DMS79 treated with DMSO at 0.1 percent for 48 hours (cell line): Measurements from ENCODE around the gene FYN.
A peak's percentile ranks its signal among the peaks of the same experiment; 100 is the strongest.
"Not testable (repeated sequence)": the region's sequence is repeated elsewhere in the genome, so short reads cannot be mapped to it uniquely, and the experiment has no call there.

Source experiments
- DNase-seq: peaks from one replicate; lab custom pipeline; 2025; lab: John Stamatoyannopoulos, UW

Gene FYN

GRCh38 chr6:111850295-111850937, 22.8 kb downstream of the FYN start:
- DNase-seq, result no peak

GRCh38 chr6:111849298-111849697, 24.0 kb downstream of the FYN start:
- DNase-seq, result no peak

- DNase-seq, result no peak
Observed at GRCh38 chr6:111848262-111848812, 24.9 kb downstream of the FYN start.

DNA sequence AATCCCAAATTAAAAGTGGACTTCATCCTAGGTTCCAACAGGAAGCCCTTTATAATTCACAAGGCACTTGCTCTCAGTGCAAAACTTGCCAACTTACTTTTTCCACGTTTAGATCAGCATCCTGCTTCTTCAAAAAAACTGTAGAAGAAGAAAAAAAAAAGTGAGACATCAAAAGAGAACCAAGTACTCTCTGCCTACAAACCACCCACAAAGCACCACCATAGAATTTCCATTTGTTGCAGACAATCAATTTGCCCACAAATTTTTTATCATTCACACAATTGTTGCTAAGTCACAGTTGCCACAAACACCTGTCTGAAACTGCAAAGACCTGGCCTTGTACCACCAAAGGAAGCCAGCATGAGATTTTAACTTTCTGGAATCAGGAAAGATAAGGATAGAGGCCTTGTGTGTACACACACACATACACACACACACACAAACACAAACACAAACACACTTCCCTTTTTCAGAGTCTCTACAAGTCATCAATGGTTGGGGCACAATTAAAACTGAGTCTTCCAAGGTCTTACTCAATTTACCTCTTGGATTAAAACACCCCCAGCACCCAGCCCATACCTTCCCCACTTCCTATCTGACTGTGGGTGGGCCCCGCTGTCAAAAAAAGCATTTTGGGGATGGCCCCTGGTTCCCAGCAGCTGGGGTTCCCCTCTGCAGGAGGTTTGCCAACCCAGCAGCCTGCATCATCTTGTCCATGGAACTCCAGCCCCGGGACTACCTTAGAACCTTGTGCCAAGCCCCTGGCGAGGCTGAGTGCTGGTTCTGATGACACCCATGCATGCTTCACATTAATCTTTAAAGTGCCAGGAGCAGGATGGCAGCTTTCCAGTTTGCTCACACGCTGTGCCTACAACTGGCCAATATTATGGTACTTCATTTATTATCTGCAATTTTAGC, 26.5 kb downstream of the FYN start:
- DNase-seq, result peak; percentile 45

GRCh38 chr6:111846066-111846465, 27.2 kb downstream of the FYN start:
- DNase-seq, result no peak

DNA sequence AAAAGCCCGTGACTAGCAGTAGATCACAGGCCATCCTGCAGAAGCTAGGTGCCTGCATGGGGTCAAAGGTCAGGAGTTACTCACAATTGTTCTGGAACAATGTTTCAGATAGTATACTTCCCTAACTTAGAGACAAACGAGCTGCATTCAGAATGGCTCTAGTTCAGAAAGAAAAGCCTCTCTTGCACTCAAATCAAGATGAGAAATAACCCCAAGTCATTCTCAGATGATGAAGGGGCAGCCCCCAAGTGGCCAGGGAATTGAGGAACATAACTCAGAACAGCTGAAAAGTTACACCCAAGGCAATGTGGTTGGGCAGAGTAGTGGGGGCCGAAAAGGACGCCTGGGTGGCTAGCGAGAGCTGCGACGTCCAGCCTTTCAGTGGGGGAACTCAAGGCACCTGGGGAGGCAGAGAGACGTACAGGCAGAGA, 27.8 kb downstream of the FYN start:
- DNase-seq, result no peak

DNA sequence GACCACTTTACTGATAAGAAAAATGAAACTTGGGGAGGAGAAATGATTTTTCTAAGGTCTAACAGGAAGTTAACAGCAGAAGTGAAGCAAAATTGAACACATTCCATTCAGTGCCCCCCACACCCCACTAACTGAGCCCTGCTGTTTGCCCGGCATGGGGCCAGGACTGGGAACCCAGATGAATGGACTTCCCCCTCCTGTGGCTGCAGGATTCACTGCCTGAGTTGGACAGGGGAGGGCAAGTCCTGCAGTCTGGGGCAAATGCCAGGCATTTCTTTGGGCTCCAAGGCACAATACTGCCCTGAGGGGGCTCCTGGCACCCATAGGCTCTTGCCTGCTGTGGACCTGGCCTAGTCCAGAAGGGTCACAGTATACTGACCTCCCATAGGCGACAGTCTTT, 28.3 kb downstream of the FYN start:
- DNase-seq, result no peak

DNA sequence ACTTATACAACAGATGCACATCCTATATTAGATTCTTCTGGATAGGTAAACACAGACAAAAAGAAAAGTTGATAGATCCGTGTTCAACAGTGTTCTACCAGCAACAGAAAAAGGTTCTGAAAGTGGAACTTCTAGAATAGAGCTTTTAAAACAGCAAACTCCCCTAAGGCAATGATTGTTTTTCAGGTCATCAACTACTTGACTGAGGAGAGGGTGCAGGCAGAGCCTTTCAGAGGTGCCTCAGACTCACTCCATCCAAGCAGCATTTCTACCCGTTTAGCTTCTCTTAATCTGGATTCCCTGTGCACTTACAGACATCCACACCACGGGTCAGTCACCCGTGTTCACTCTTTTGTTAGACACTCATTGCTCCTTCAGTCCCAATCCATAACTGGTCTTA, 28.9 kb downstream of the FYN start:
- DNase-seq, result no peak

DNA sequence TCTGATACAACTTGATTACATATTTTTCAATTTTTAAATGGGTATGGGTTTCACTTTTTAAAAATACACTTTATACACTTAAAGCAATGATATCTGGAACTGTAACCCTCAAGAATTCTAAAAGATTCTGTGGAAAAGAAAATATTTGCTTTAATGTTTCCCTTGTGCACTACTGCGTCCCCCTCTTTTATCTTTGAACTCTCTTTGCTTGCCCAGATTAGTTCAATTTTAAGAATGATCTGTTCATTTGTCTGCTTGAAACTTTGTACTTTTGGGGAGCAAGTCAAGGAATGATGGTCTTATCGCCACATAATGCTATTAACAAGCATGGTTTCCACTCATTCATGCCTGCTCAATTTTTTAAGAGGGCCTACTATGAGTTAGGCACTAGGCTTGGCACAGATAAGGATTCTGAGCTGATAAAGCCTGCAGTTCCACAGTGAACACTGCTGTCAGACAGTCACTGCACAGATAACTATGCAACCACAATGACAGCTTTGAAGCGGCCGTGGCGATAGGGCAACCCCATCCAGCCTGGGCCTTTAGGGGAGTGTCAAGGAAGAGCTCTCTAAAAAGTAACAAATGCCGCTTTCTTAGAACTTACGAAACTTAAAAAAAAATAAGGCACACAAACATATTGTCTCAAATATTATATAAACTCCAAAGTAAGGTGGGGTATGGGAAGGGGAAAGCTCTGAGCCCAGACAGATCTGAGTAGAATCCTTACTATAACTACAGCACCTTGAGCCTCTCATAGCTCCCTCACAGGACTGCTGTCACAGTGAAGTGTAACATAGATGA, 29.7 kb downstream of the FYN start:
- no peak for DNase-seq

- DNase-seq, result no peak
Observed at GRCh38 chr6:111842891-111843290, 30.4 kb downstream of the FYN start.

DNA sequence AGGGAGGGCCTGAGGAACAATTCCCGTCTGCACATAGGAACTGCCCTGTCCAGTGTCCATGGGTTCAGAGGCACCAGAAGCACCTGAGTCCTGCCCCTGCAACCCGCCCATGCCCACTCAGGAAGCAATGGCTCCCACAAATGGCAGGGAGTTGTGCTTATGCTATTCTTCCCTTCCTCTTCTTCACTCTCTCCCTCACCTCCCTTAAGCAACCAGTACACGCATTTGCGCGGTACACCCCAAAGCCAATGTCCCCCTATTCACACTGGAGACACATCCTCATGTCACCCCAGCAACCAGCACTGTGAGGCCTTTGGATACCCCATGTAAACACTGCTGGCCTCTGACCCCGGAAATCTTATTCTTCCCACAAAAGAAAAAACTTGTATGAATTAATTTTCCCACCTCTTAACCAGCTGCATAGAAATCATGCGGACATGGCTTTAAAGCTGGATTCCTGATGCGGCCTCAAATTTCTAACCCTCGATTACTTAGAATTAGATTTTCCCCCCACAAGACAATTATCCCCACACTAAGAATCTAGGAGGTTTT, 30.9 kb downstream of the FYN start:
- DNase-seq, result no peak

- no peak for DNase-seq
Observed at GRCh38 chr6:111841822-111842221, 31.4 kb downstream of the FYN start.

DNA sequence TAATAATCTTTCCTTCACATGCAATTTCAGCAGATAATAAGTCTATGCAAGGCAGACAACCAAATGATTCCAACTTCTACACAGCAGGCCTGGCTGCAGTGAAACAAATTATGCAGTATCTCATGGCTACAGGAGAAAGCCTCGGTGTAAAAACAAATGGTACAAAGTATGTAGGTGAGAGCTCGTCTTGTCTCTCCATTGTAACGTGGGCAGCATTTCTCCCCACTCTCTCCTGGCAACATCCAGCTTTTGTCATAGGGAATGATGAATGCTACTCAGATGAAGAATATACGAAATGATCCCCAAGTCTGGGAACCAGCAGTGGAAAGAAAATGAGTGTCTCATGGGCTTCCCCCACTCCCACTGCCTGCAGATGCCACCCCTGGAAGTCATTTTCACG, 32.4 kb downstream of the FYN start:
- DNase-seq, result no peak

GRCh38 chr6:111838749-111839484, 34.3 kb downstream of the FYN start:
- no peak for DNase-seq

DNA sequence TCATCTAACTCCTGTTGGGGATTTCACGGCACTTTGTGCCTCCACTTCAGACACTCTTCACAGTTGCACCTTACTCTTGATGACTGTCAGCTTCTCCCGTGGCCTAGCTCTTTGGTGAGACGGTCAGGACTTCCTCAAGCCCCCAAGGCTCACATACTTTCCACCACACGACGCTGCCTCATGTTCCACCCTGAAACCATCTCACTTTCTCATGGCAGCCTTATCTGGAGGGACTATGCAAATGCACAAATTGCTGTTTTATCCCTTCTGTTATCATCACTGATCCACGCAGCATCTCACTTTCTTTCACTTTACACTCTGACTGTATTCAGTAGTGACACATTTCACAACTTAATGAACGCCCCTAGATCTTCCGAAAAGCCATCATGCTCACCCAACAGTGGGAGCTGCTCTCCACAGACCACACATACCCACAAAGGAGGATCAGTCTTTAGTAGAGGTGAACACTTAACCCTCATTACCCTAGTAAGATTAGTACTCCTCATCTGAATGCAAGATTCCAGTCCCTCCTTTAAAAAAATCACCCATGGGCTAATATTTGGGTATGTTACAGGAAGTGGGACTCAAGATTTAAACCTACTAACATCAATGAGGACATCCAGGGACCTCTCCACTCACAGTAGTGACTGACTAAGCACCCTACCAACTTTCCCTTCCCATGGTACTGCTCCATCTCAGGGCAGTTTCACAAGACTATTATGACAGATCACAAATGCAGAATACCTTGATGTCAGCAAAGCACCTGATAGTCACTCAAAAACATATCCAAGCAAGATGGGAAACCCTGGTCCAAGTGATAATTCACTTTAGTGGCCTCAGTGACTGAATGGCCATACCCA, 35.4 kb downstream of the FYN start:
- DNase-seq, result no peak

DNA sequence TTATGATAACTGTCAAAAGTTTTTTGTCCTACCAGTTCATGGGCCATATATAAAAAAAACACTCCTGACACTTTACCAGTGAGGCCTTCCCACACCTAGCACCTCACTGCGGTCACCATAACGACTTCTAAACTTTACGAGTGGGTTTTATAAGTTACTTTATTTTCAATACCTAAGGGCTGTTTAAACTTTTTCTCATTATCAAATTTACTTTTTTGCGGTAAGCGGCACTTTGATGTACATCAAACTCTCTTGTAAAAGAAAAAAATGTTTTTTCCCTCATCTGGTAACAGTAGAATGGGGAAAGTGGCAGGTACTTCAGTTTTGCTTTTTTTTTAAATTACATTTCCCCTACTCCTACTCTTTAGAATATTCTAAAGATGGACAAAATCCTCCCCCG, 36.2 kb downstream of the FYN start:
- DNase-seq, result no peak

DNA sequence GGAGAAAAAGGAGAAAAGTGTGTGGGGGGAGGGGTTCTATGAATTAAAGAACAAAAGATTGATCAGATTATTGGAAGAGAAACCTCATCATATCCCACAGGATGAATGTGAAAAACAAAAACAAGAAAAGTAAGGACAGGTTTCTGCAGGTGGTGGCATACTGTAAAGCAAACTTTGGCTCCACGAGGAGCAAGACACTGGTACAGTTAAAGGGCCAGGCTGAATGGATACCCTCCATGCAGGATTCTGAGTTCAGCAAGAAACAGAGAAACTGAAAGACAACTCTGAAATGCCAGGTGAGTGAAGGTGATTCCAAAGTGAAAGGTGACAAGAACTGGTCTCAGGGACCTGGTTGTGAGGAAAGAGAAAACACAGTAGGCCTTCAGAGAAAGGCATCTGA, 37.4 kb downstream of the FYN start:
- DNase-seq, result no peak

- DNase-seq, result not testable (repeated sequence)
Observed at GRCh38 chr6:111835398-111835797, 37.9 kb downstream of the FYN start.

- no peak for DNase-seq
Observed at GRCh38 chr6:111834356-111834755, 38.9 kb downstream of the FYN start.

DNA sequence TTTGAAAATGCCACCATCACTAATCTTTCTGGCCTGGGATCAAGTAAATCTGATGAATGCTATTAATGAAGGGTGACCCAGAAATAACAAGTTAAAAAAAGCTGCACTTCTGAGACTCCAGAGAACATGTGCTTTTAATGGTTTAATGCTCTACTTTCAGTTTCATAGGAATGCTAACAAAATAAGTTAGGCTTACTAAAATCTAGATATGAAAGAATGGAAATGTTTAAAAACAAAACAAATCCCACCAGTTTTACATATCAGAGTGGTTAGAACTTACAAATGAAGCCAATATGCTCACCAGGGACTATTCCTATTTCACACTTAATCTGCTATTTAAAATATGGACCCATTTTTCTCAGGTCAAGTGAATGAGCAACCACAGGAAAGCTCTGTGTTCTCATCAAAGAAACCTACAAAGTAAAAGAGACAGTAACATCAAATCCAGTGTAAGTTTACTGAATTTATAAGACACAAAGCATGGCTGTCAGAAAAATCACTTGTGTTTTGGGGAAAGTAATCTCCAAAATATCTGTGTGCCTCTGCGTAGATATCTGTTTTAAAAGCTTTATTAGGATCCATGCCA, 40.3 kb downstream of the FYN start:
- no peak for DNase-seq
